K562 (cell line): ENCODE results near the gene XPR1. TPM values are rescaled to one million over a fixed set of nuclear protein-coding genes. Genes with fewer than 3 reads are reported as not detected.

Experiments
- ATAC-seq: fragments of 200-7000 bp; cut with Tn5 transposase; 3 replicates; pipeline ENCODE4 v1.9.1; 2020; ENCODE audit warnings: moderate library complexity
- BruUV-seq: library from RNA; stranded (reverse); fragments of 400-500 nt; replicated peaks from 2 replicates; lab custom pipeline; 2021; lab: Mats Ljungman, UMichigan
- CTCF ChIA-PET: fragments of 300-600 bp; formaldehyde crosslinking; extraction: SDS; loops from one replicate; lab custom pipeline; 2021; ENCODE audit warnings: low intra/inter-chr PET ratio; lab: Yijun Ruan, JAX
- POLR2A ChIA-PET: fragments of 300-600, 350-650 bp; sonication (Branson Sonifier 250); formaldehyde crosslinking; extraction: SDS; loops from one replicate; lab custom pipeline; 2021; ENCODE audit warnings: antibody characterized with exemption, inconsistent platforms; lab: Yijun Ruan, JAX
- DNase-seq, 4 experiments: peaks; one replicate each; pipeline versions ENCODE4 v3.0.0 to v3.0.0-alpha.2; 2011 to 2018; ENCODE audit warnings: low spot score in 3 of 4, mixed read lengths in 3 of 4; ENCODE audit errors: extremely low read depth in 1 of 4
- FAIRE-seq: peaks from 2 replicates; lab custom pipeline; 2011; peaks lifted over from hg19 to GRCh38; lab: Jason Lieb, UNC
- H2AFZ ChIP-seq: 2 replicates; pipeline ENCODE4 v1.6.0; 2011; ENCODE audit warnings: low read depth, low read length, control low read depth, inconsistent platforms
- H3K27ac ChIP-seq: fragments of 200-600 bp; 3 replicates; pipeline ENCODE4 v1.8.0; 2011; ENCODE audit warnings: low read depth, mild to moderate bottlenecking, control low read depth, inconsistent platforms, low read length, moderate library complexity, mixed read lengths; ENCODE audit errors: extremely low read depth
- H3K27me3 ChIP-seq, 2 experiments: fragments of 300-600 bp in 1 of 2; 2 replicates in 1 of 2; 3 replicates in 1 of 2; pipeline versions ENCODE4 v1.6.0 to v1.8.0; 2011; ENCODE audit warnings: inconsistent platforms in 2 of 2, low read length in 2 of 2, mild to moderate bottlenecking in 1 of 2, mixed read lengths in 1 of 2, moderate library complexity in 1 of 2; ENCODE audit not compliant: control insufficient read depth in 2 of 2, insufficient read depth in 2 of 2
- H3K36me3 ChIP-seq: fragments of 300-600 bp; 3 replicates; pipeline ENCODE4 v1.8.0; 2011; ENCODE audit warnings: mild to moderate bottlenecking, low read length, inconsistent platforms; ENCODE audit not compliant: control insufficient read depth, insufficient read depth
- H3K4me1 ChIP-seq, 2 experiments: fragments of 200-600 bp in 1 of 2; replicated peaks in 1 of 2; 2 replicates in 1 of 2; 3 replicates in 1 of 2; pipeline versions ENCODE4 v1.5.1 to v1.8.0; 2011; ENCODE audit warnings: inconsistent platforms in 2 of 2, low read length in 2 of 2, mild to moderate bottlenecking in 1 of 2, mixed read lengths in 1 of 2, moderate library complexity in 1 of 2; ENCODE audit not compliant: control insufficient read depth in 2 of 2, insufficient read depth in 2 of 2
- H3K4me2 ChIP-seq: 2 replicates; pipeline ENCODE4 v1.6.1; 2011; ENCODE audit warnings: low read length, control low read depth, inconsistent platforms, mixed read lengths; ENCODE audit not compliant: insufficient read depth
- H3K4me3 ChIP-seq: fragments of 200-600 bp; sonication (generic), shearing (Covaris generic); 2 replicates; pipeline ENCODE4 v1.5.1; 2016; ENCODE audit warnings: control low read depth, inconsistent platforms
- H3K79me2 ChIP-seq: fragments of 200-600 bp; 3 replicates; pipeline ENCODE4 v1.8.0; 2011; ENCODE audit warnings: low read length, inconsistent platforms; ENCODE audit not compliant: control insufficient read depth, insufficient read depth
- H3K9ac ChIP-seq, 2 experiments: 2 replicates each; pipeline versions ENCODE4 v1.6.0 to v1.6.1; 2011; ENCODE audit warnings: low read depth in 2 of 2, low read length in 2 of 2, control low read depth in 1 of 2, inconsistent platforms in 1 of 2, mild to moderate bottlenecking in 1 of 2, mixed read lengths in 1 of 2; ENCODE audit not compliant: insufficient read depth in 1 of 2
- H3K9me1 ChIP-seq: one replicate; pipeline ENCODE4 v1.6.0; 2011; ENCODE audit warnings: inconsistent platforms, mild to moderate bottlenecking, low read length, moderate library complexity; ENCODE audit not compliant: control insufficient read depth, insufficient read depth
- H3K9me3 ChIP-seq: replicated peaks from 2 replicates; pipeline ENCODE4 v1.5.1; 2011; ENCODE audit warnings: low read depth, low read length, inconsistent platforms; ENCODE audit not compliant: control insufficient read depth, insufficient read depth
- H4K20me1 ChIP-seq: replicated peaks from 2 replicates; pipeline ENCODE4 v1.6.1; 2011; ENCODE audit warnings: low read length, inconsistent platforms, mixed read lengths; ENCODE audit not compliant: control insufficient read depth, insufficient read depth
- ARID1B ChIP-seq: fragments of 450-650 bp; IDR thresholded peaks from 2 replicates; pipeline ENCODE4 v1.6.1; 2016; ENCODE audit warnings: antibody characterized with exemption, mild to moderate bottlenecking, inconsistent platforms
- CBFA2T3 ChIP-seq: fragments of 450-650 bp; IDR thresholded peaks from 2 replicates; pipeline ENCODE4 v1.6.1; 2017
- E2F4 ChIP-seq: sonication (generic); formaldehyde crosslinking; IDR thresholded peaks from 2 replicates; pipeline ENCODE4 v1.8.0; 2022; ENCODE audit warnings: mild to moderate bottlenecking, low read depth, missing genetic modification reagents
- LEF1 ChIP-seq: fragments of 450-650 bp; IDR thresholded peaks from 2 replicates; pipeline ENCODE4 v1.6.1; 2016; ENCODE audit warnings: mild to moderate bottlenecking
- MTA3 ChIP-seq: fragments of 450-650 bp; formaldehyde crosslinking; IDR thresholded peaks from 2 replicates; pipeline ENCODE4 v1.6.1; 2017; ENCODE audit warnings: mild to moderate bottlenecking, borderline replicate concordance
- NFIC ChIP-seq: fragments of 450-650 bp; IDR thresholded peaks from 2 replicates; pipeline ENCODE4 v1.6.1; 2017; ENCODE audit warnings: mild to moderate bottlenecking, inconsistent platforms
- NFRKB ChIP-seq: fragments of 450-650 bp; IDR thresholded peaks from 2 replicates; pipeline ENCODE4 v1.6.1; 2016; ENCODE audit warnings: low read depth
- USF2 ChIP-seq: sonication (generic); formaldehyde crosslinking; IDR thresholded peaks from 2 replicates; pipeline ENCODE4 v1.5.0; 2020; ENCODE audit warnings: missing genetic modification reagents
- ZFP91 ChIP-seq: sonication (generic); formaldehyde crosslinking; IDR thresholded peaks from 2 replicates; pipeline ENCODE4 v1.8.0; 2022; ENCODE audit warnings: mild to moderate bottlenecking, missing genetic modification reagents
- ZFPM2 ChIP-seq: fragments of 250-450 bp; sonication (Bioruptor Pico); IDR thresholded peaks from 2 replicates; pipeline ENCODE4 v1.5.1; 2022; ENCODE audit warnings: mild to moderate bottlenecking
- ZNF197 ChIP-seq: fragments of 200-800 bp; sonication (Bioruptor generic); IDR thresholded peaks from 2 replicates; pipeline ENCODE4 v1.6.1; 2016; ENCODE audit warnings: low read depth, missing genetic modification characterization, missing compliant biosample characterization
- ZNF76 ChIP-seq: fragments of 250-450 bp; sonication (Bioruptor Pico); IDR thresholded peaks from 2 replicates; pipeline ENCODE4 v1.4.0; 2020; ENCODE audit warnings: mild to moderate bottlenecking, moderate library complexity, borderline replicate concordance
- WGBS: fragments of 100-300 bp; shearing (Covaris generic); methylation state at CpG from one replicate; pipeline ENCODE4 v1.1.6; 2016; ENCODE audit warnings: low coverage, mixed read lengths; ENCODE audit not compliant: insufficient coverage; ENCODE audit errors: missing lambda C conversion rate; 5-methylcytosine and 5-hydroxymethylcytosine counted together
- in situ Hi-C: fragments of 300-500 bp; cut with MboI; formaldehyde crosslinking; loops from 4 replicates; pipeline ENCODE4 v1.15.0; 2018; ENCODE audit warnings: inconsistent platforms, mixed read lengths
- intact Hi-C: fragments of 100-400 bp; cut with micrococcal nuclease; formaldehyde crosslinking; loops from 2 replicates; pipeline ENCODE4 v1.14.2; 2022
- polyA plus RNA-seq, 8 experiments: library from polyadenylated mRNA; depleted of rRNA in 4 of 8; stranded (reverse) in 5 of 8; unstranded in 3 of 8; fragments of >200 nt; fragmentation: Nextera tagmentation in 2 of 8; fragmentation: Illumina TruSeq in 1 of 8; extraction: Ambion mirVana in 2 of 8; extraction: Trizol in 1 of 8; gene quantifications; 2 replicates each; pipeline versions ENCODE4 v1.2.1 to v1.2.3, GENCODE V29; 2011 to 2014; ENCODE audit warnings: inconsistent platforms in 1 of 8, missing spikeins in 1 of 8
- total RNA-seq, 7 experiments: library from RNA; depleted of rRNA in 6 of 7; stranded (reverse); fragments of >200 nt in 6 of 7; fragmentation: Illumina TruSeq in 2 of 7; extraction: Trizol in 2 of 7; gene quantifications; 2 replicates each; pipeline versions ENCODE4 v1.2.1 to v1.2.3, GENCODE V29; 2011 to 2021; ENCODE audit warnings: low replicate concordance in 1 of 7

The XPR1 gene
- total and polyA plus RNA-seq, 9 of the 15 experiments (the other 6 are each of a cell fraction or from before 2014, with no cell fraction given) = 3.0 to 66.2 (median 38.6) TPM

DNA sequence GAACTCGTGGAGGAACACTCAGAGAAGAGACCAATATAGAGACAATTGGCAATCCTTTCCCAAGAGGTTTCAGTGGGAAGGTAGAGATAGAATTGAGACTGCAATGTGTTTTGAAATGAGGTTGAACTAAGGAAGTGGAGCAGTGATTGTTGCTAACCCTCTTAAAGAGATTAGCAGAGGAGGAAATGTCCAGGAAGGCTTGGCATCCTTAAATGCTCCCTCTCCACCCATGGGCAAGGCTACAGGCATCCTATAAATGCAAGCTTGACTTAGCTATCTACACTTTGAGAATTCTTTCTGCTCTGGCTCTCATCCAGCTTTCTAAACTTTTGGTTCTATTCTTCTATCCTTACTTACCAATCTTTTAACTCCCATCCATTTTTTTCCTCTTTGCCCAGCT is 30.3 kb upstream of the XPR1 start:
- TF ChIP-seq NFIC (0 out of 2 replicates have a peak, but pooled peaks have one; percentile 35), ARID1B (no peak)
- no peaks in the 10 kb centered on the region for H3K36me3 ChIP-seq
- intact Hi-C loops (no loop called here), in situ Hi-C loops (no loop called here)
- H3K27me3 ChIP-seq = no peaks in the 10 kb centered on the region
- H3K4me1 ChIP-seq = peaks cover 17 to 28% of the 10 kb centered on the region in 2 experiments
- 13% methylated on average over 1 of the region's 1 CpG for WGBS
- H4K20me1 ChIP-seq = no peaks in the 10 kb centered on the region
- CTCF ChIA-PET = no interaction called here
- no peak overlapping the region for H3K4me3 ChIP-seq
- no peak for FAIRE-seq
- BruUV-seq = no TSS peak
- H3K27ac ChIP-seq = no peak overlapping the region
- no peak for DNase-seq
- H3K9me3 ChIP-seq = no peaks in the 10 kb centered on the region
- H3K4me2 ChIP-seq = no peak overlapping the region
- H3K9me1 ChIP-seq = no peaks in the 10 kb centered on the region
- H3K9ac ChIP-seq = no peak overlapping the region
- H2AFZ ChIP-seq = no peak overlapping the region
- POLR2A ChIA-PET = interaction anchor here (0.8 to 2.3 kb wide), 3 partner anchors 9 to 30 kb away, joined by 3 to 19 read pairs (median 5); partner anchors contain the start of gene XPR1
- ATAC-seq = no peak
- H3K79me2 ChIP-seq = no peaks in the 10 kb centered on the region

GRCh38 chr1:180603223-180603849 is 28.5 kb upstream of the XPR1 start:
- Histone ChIP-seq H3K79me2 (no peaks in the 10 kb centered on the region), H3K4me3 (no peak overlapping the region), H3K4me2 (peak overlapping the region; percentile 68), H3K27ac (peak overlapping the region; percentile 43; the same call in 1 of the 3 replicates), H3K27me3 (no peaks in the 10 kb centered on the region), H3K4me1 (peaks cover 17 to 25% of the 10 kb centered on the region in 2 experiments), H2AFZ (peak overlapping the region; percentile 86), H3K9ac (peak overlapping the region; percentile 42 to 80; a peak in 2 of 4 replicates), H3K9me1 (no peaks in the 10 kb centered on the region), H3K9me3 (no peaks in the 10 kb centered on the region), H3K36me3 (no peaks in the 10 kb centered on the region), H4K20me1 (no peaks in the 10 kb centered on the region)
- in situ Hi-C loops (no loop called here), intact Hi-C loops (no loop called here)
- peak; percentile 46 to 89 (median 70) for DNase-seq
- POLR2A ChIA-PET = interaction anchor here (0.6 to 1.3 kb wide), 5 partner anchors 8 to 258 kb away, joined by 3 to 6 read pairs (median 3); partner anchors contain the start of gene XPR1
- BruUV-seq = no TSS peak
- peak; percentile 96 for ATAC-seq
- CTCF ChIA-PET = no interaction called here
- WGBS = 9% methylated on average over 6 of the region's 6 CpGs
- FAIRE-seq = peak; percentile 92
- TF ChIP-seq ZFP91 (CRISPR knock-in tag) (no peak), ZFPM2 (no peak), MTA3 (peak; percentile 62; the same call in 1 of the 2 replicates), LEF1 (0 out of 2 replicates have a peak, but pooled peaks have one; percentile 22), NFRKB (no peak), E2F4 (CRISPR knock-in tag) (no peak), ZNF197 (CRISPR knock-in tag) (no peak), USF2 (no peak), ZNF76 (CRISPR knock-in tag) (no peak), CBFA2T3 (peak; percentile 89)
